ENCODE results near the gene CCM2. TPM values are rescaled to one million over a fixed set of nuclear protein-coding genes. Genes with fewer than 3 reads are reported as not detected.

Gene CCM2
- total RNA-seq, 4 donors from 2014 or later = 45.8 to 63.5 (median 50.4) TPM

DNA sequence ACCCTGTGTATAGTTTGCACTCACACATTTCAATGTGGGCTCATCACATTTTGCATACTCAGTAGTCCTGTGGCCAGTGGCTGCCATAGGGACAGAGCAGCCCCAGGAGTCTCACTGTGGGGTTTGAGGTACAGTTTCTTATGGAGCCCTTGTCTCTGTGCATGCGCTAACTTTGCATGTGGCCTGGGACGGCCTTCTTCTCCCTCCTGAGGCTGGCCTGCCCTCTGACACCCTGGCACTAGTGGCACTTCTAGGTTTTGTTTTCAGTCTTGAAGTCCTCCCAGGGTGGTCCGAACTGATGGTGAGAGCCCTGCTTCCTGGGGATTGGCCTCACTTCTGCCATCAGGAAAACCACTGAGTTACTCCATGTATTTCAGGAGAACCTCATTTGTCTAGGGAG is 67.6 kb downstream of the CCM2 start:
- TF ChIP-seq, protein P1, sequence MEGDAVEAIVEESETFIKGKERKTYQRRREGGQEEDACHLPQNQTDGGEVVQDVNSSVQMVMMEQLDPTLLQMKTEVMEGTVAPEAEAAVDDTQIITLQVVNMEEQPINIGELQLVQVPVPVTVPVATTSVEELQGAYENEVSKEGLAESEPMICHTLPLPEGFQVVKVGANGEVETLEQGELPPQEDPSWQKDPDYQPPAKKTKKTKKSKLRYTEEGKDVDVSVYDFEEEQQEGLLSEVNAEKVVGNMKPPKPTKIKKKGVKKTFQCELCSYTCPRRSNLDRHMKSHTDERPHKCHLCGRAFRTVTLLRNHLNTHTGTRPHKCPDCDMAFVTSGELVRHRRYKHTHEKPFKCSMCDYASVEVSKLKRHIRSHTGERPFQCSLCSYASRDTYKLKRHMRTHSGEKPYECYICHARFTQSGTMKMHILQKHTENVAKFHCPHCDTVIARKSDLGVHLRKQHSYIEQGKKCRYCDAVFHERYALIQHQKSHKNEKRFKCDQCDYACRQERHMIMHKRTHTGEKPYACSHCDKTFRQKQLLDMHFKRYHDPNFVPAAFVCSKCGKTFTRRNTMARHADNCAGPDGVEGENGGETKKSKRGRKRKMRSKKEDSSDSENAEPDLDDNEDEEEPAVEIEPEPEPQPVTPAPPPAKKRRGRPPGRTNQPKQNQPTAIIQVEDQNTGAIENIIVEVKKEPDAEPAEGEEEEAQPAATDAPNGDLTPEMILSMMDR (IDR thresholded peaks at IDR 0.05; ENCODE audit: low read depth) = no peak

DNA sequence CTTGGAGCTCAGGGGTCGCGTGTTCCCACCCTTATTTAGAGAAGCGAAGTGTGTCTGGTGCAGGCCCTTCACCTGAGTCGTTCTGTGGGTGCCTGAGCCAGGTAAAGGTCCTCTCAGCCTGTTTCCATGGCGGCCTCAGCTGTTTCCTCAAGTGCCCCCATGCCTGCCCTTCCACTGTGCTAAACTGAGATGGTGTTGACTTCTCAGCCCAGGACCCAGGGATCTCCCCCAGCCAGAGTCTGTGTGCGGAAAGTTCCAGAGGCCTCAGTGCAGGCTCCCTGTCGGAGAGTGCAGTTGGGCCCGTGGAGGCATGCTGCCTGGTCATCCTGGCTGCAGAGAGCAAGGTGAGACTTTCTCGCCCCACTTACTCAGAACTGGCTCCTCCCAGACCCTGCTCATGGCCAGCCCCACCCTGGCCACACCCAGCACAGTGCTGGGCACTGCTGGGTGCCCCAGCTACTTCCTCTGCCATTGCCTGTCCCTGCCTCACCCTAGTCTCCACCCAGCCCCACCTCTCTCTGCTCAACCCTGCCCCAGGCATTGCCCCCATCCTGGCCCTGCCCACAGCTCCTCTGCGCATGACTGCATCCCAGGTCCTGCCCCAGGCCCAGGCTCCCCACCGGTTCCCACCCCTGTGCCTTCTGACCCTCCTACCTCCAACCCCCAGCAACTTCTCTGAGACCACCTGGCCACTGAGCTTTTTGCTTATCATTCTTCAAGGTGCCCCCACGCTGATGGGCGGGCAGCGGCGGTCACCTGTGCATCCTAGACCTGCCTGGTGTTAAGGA is 68.4 kb downstream of the CCM2 start:
- TF ChIP-seq, protein P1 (IDR thresholded peaks at IDR 0.05; ENCODE audit: low read depth) = no peak

DNA sequence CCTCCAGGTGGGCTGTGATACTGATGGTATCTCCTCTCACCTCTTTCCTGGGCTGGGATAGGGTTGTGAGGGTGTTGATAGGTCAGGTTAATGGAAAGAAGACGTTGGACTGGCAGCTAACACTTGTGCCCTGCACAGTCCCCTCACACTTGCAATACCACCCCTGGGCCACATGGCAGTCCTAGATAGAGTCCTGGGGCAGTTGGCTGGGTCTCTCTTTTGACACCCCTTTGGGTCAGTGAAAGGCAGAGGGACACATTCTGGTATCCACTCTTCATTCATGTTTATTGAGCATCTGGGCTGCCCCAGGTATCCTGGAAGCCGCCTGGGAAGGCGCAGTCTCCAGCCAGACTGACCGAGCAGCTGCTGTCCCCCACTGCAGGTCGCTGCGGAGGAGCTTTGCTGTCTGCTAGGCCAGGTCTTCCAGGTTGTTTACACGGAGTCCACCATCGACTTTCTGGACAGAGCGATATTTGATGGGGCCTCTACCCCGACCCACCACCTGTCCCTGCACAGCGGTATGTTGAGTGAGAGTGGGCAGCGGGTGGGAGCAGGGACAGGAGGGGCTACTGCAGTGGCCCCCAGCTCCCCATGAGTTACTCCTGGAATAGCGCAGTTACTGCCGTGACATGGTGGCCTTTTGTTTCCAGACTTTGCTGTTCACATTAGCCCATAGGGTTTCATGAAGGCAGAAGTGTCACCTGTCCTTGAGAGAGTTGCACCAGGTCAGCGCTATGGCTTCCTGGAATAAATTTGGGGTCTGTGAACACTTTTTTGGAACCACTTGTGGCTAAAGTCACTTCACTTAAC is 69.6 kb downstream of the CCM2 start:
- TF ChIP-seq, protein P1 (IDR thresholded peaks at IDR 0.05; ENCODE audit: low read depth) = no peak

DNA sequence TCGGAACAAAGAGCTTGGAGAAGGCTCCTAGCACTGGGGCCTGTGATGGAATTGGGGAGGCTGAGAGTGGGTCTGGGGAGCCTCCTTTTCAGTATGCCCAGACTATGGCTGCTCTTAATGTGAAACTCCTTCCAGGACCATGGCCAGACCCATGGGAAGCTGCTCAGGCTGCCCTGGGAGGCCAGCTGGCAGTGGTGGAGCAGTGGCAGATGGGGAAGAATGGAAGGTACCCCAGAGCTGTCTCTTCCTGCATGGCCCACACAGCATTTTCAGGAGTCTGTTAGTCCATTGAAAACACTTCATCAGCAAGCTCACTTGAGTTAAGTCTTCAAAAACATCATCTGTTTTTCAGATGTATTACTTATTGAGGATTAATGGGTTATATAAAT is 70.2 kb downstream of the CCM2 start:
- TF ChIP-seq, protein P1 (IDR thresholded peaks at IDR 0.05; ENCODE audit: low read depth) = no peak

DNA sequence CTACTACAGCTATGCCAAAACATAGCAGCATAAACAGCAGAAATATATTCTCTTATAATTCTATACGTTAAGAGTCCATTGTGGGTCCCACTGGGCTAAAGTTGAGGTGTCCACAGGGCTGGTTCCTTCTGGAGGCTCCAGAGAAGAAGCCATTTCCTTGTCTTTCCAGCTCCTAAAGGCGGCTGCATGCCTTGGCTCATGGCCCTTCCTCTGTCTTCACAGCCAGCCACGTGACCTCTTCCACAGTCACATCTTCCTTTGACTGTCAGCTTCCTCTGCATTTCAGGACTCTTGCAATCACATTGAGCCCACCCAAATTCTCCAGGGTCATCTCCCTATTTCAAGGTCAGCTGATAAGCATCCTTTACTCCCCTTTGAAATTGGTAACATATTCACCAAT is 71.5 kb downstream of the CCM2 start:
- TF ChIP-seq, protein P1 (IDR thresholded peaks at IDR 0.05; ENCODE audit: low read depth) = no peak

DNA sequence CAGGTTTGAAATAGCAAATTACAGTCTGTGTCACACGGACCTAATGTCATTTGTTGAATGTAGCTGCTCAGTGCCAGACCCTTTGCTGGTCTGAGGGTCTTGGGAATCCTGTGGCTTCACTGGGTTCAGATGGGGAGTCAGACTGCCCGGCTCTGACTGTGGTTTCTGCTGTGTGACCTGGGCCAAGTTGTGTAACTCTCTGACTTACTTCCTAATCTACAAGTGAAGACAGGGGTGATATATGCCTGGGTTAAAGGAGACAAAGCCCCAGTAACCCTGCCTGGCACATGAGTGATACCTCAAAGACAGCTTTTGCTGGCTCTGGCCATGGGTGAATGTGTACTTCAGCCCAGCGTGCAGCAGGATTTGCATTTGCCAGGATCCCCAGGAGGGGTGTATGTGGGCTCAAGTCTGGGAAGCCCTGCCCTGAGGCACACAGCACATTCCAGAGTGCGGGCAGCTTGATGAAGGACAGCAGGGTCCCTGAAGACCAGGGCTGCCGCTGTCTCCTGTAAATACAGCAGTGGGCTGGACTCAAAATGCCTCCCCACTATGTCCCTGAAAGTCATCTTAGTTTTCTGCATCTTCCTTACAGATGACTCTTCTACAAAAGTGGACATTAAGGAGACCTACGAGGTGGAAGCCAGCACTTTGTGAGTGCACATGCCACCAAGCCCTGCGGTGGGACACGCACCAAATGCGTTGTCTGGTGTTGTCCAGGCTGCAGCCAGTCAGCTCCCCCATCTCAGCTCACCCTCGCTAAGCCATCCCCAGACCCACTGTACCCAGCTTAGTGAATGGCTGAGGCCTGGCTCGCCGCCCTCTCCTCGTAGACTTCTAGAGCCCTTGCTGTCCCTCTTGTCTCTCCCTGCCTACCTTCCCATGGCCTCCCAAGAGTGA is 72.4 kb downstream of the CCM2 start:
- TF ChIP-seq, protein P1 (IDR thresholded peaks at IDR 0.05; ENCODE audit: low read depth) = no peak

All from subcutaneous adipose tissue (tissue), 4 donors.